SK-N-SH (cell line): ENCODE measurements around the gene ERBB2. TPM values are rescaled to one million over a fixed set of nuclear protein-coding genes. Genes with fewer than 3 reads are reported as not detected.
A peak's percentile ranks its signal among the peaks of the same experiment; 100 is the strongest.

Source experiments
- CTCF ChIA-PET: fragments of 300-600, 350-600 bp; formaldehyde crosslinking; extraction: SDS; loops from one replicate; lab custom pipeline; 2021; lab: Yijun Ruan, JAX
- POLR2A ChIA-PET: fragments of 350-600 bp; sonication (Branson Sonifier 250); formaldehyde crosslinking; extraction: SDS; loops from one replicate; lab custom pipeline; 2020; ENCODE audit warnings: antibody characterized with exemption, inconsistent platforms; lab: Yijun Ruan, JAX
- DNase-seq: peaks from one replicate; pipeline ENCODE4 v3.0.0; 2012
- H2AFZ ChIP-seq: fragments of 200-600 bp; sonication (generic); 2 replicates; pipeline ENCODE4 v1.8.1; 2016; ENCODE audit warnings: antibody characterized with exemption, mild to moderate bottlenecking, low read depth
- H3F3A ChIP-seq: fragments of 200-600 bp; sonication (generic); replicated peaks from 2 replicates; pipeline ENCODE3; 2016; ENCODE audit warnings: antibody characterized with exemption, mild to moderate bottlenecking; ENCODE audit not compliant: insufficient read depth
- H3K27ac ChIP-seq, 2 experiments: fragments of 200-500 bp in 1 of 2; fragments of 200-600 bp in 1 of 2; sonication (Bioruptor generic) in 1 of 2; sonication (generic), shearing (Covaris generic) in 1 of 2; 2 replicates each; pipeline versions ENCODE4 v1.5.1 to v1.6.1; 2014 to 2016; ENCODE audit warnings: low read depth in 2 of 2, inconsistent platforms in 1 of 2, low read length in 1 of 2, mild to moderate bottlenecking in 1 of 2, mixed read lengths in 1 of 2
- H3K27me3 ChIP-seq: fragments of 200-600 bp; sonication (generic), shearing (Covaris generic); 2 replicates; pipeline ENCODE4 v1.6.1; 2016; ENCODE audit warnings: mixed run types; ENCODE audit not compliant: insufficient read depth
- H3K36me3 ChIP-seq, 2 experiments: fragments of 200-500 bp in 1 of 2; fragments of 200-600 bp in 1 of 2; sonication (Bioruptor generic) in 1 of 2; sonication (generic) in 1 of 2; replicated peaks in 1 of 2; 2 replicates each; pipeline versions ENCODE3 to v1.5.1; 2014 to 2016; ENCODE audit warnings: low read length in 1 of 2, mild to moderate bottlenecking in 1 of 2; ENCODE audit not compliant: insufficient read depth in 2 of 2, control insufficient read depth in 1 of 2
- H3K4me1 ChIP-seq, 2 experiments: fragments of 200-500 bp in 1 of 2; fragments of 200-600 bp in 1 of 2; sonication (Bioruptor generic) in 1 of 2; sonication (generic), shearing (Covaris generic) in 1 of 2; 2 replicates each; pipeline versions ENCODE4 v1.5.1 to v1.6.1; 2014 to 2016; ENCODE audit warnings: low read depth in 1 of 2, low read length in 1 of 2, mixed run types in 1 of 2; ENCODE audit not compliant: insufficient read depth in 2 of 2, control insufficient read depth in 1 of 2
- H3K4me2 ChIP-seq: fragments of 200-600 bp; sonication (generic), shearing (Covaris generic); 2 replicates; pipeline ENCODE4 v1.6.1; 2017; ENCODE audit warnings: mixed run types
- H3K4me3 ChIP-seq, 2 experiments: fragments of 200-500 bp in 1 of 2; fragments of 200-600 bp in 1 of 2; sonication (Bioruptor generic) in 1 of 2; sonication (generic), shearing (Covaris generic) in 1 of 2; 2 replicates each; pipeline versions ENCODE4 v1.5.1 to v1.8.1; 2014 to 2016; ENCODE audit warnings: low read depth in 2 of 2, inconsistent platforms in 1 of 2, low read length in 1 of 2, mild to moderate bottlenecking in 1 of 2, mixed read lengths in 1 of 2, moderate library complexity in 1 of 2
- H3K79me2 ChIP-seq: fragments of 200-600 bp; sonication (generic); 2 replicates; pipeline ENCODE4 v1.8.1; 2017; ENCODE audit warnings: mild to moderate bottlenecking; ENCODE audit not compliant: insufficient read depth
- H3K9ac ChIP-seq: fragments of 200-600 bp; sonication (generic); 2 replicates; pipeline ENCODE4 v1.6.1; 2017; ENCODE audit warnings: mixed run types
- H3K9me2 ChIP-seq: fragments of 200-600 bp; sonication (generic); 2 replicates; pipeline ENCODE4 v1.6.1; 2017; ENCODE audit warnings: mixed run types
- H3K9me3 ChIP-seq: fragments of 200-600 bp; sonication (generic); 2 replicates; pipeline ENCODE4 v1.6.1; 2017; ENCODE audit warnings: mixed run types, mild to moderate bottlenecking, moderate library complexity
- H4K20me1 ChIP-seq: fragments of 200-600 bp; sonication (generic); 2 replicates; pipeline ENCODE4 v1.6.1; 2017; ENCODE audit warnings: mild to moderate bottlenecking, mixed run types; ENCODE audit not compliant: insufficient read depth
- EZH2phosphoT487 ChIP-seq: fragments of 200-600 bp; sonication (generic); IDR thresholded peaks from 2 replicates; pipeline ENCODE4 v1.6.1; 2017; ENCODE audit warnings: low read depth, mixed run types, mild to moderate bottlenecking, antibody characterized with exemption, moderate library complexity, borderline replicate concordance
- FOSL2 ChIP-seq: IDR thresholded peaks from 2 replicates; pipeline ENCODE4 v1.4.0; 2012; ENCODE audit warnings: low read depth, mild to moderate bottlenecking, moderate library complexity, borderline replicate concordance
- FOXM1 ChIP-seq: IDR thresholded peaks from 2 replicates; pipeline ENCODE4 v1.4.0; 2012; ENCODE audit warnings: low read depth, mild to moderate bottlenecking
- GABPA ChIP-seq: IDR thresholded peaks from 2 replicates; pipeline ENCODE4 v1.4.0; 2012; ENCODE audit warnings: low read depth, mild to moderate bottlenecking
- MEF2A ChIP-seq: IDR thresholded peaks from 2 replicates; pipeline ENCODE4 v1.4.0; 2012; ENCODE audit warnings: low read depth, borderline replicate concordance
- MXI1 ChIP-seq: IDR thresholded peaks from 2 replicates; pipeline ENCODE4 v1.6.1; 2012; ENCODE audit warnings: mild to moderate bottlenecking, low read depth, low read length, improper control_type of control experiment
- NRF1 ChIP-seq: IDR thresholded peaks from 2 replicates; pipeline ENCODE4 v1.6.1; 2012; ENCODE audit warnings: low read depth, mild to moderate bottlenecking, low read length
- POLR2AphosphoS5 ChIP-seq: IDR thresholded peaks from 2 replicates; pipeline ENCODE4 v1.6.1; 2012; ENCODE audit warnings: low read depth, low read length
- RAD21 ChIP-seq: IDR thresholded peaks from 2 replicates; pipeline ENCODE4 v1.6.1; 2012; ENCODE audit warnings: mild to moderate bottlenecking, low read length
- RCOR1 ChIP-seq: fragments of 150-350 bp; IDR thresholded peaks from 2 replicates; pipeline ENCODE4 v1.6.1; 2017; ENCODE audit warnings: antibody characterized with exemption, low read length
- SMC3 ChIP-seq: IDR thresholded peaks from 2 replicates; pipeline ENCODE4 v1.6.1; 2012; ENCODE audit warnings: low read depth, low read length, improper control_type of control experiment
- TCF12 ChIP-seq: IDR thresholded peaks from 2 replicates; pipeline ENCODE4 v1.4.0; 2012
- YY1 ChIP-seq: IDR thresholded peaks from 2 replicates; pipeline ENCODE4 v1.4.0; 2012; ENCODE audit warnings: low read depth, mild to moderate bottlenecking
- WGBS: methylation state at CpG from one replicate; pipeline ENCODE4 v1.1.6; 2017; ENCODE audit warnings: low lambda C conversion rate; 5-methylcytosine and 5-hydroxymethylcytosine counted together
- polyA plus RNA-seq, 3 experiments: library from polyadenylated mRNA; depleted of rRNA; stranded (reverse); fragments of >200 nt; gene quantifications; 2 replicates each; pipeline ENCODE4 v1.2.3, GENCODE V29; 2012
- TF ChIP-seq, protein P1 (sequence below): IDR thresholded peaks from 2 replicates; pipeline ENCODE4; 2012
- TF ChIP-seq, protein P2 (sequence below): fragments of 200-600 bp; sonication (generic); IDR thresholded peaks from 2 replicates; pipeline ENCODE4 v1.6.1; 2017; ENCODE audit warnings: antibody characterized with exemption, mild to moderate bottlenecking, moderate library complexity
- TF ChIP-seq, protein P3 (sequence below): fragments of 150-350 bp; IDR thresholded peaks from 2 replicates; pipeline ENCODE4 v1.6.1; 2016; ENCODE audit warnings: mild to moderate bottlenecking, low read depth, low read length

The ERBB2 gene
- polyA plus RNA-seq, 1 of the 3 experiments (the other 2 are of a cell fraction), result 1.9 TPM

DNA sequence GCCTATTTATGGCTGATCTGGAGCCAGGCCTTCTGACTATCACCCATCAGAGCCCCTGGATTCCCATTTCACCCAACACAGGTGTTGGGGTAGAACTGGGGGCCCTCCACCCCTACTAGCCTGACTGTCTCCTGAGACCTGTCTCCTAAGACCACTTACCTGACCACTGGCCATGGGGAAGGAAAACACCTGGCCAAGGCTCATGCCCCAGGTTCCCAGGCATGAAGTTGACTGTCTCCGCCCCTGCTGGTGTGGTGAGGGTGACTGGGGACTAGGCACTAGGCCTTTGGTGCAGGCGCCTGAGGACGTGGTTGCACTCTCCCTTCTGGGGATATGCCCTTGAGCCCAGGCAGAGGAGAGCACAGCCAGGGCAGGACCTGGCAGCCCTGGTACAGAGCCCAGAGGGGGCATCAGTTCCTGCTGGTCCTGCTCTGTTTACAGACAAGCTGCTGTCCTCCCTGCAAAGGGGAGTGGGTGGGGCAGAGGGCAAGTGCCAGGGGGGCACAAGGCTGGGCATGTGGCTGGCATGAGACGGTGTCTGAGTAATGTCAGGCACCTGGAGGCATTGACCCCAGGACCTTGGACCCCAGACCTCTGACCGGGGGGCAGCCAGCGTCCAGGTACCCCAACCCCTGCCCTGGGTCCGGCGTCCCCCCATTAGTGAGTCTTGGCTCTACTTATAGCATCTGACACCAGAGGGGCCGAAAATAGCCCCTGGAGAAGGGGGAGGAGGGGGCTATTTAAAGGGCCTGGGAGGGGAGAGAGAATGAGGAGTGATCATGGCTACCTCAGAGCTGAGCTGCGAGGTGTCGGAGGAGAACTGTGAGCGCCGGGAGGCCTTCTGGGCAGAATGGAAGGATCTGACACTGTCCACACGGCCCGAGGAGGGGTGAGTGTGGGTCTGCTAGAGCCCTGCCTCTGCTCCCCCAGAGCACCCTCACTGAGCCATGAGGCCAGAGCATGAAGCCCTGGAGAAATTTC is 35.0 kb upstream of the ERBB2 start, which contains the start of gene TCAP:
TCAP (plus strand) TSS at position 769 of the 981 bp plus-strand sequence; CDS start at position 780, 11 bp downstream.
- Histone ChIP-seq H3K4me2 (no peak within 1 kb of the TSS), H2AFZ (no peak within 1 kb of the TSS), H3K9ac (no peak within 1 kb of the TSS), H3K27me3 (no peaks in the 10 kb centered on the region), H3F3A (no peaks in the 10 kb centered on the region), H3K9me3 (no peaks in the 10 kb centered on the region), H3K9me2 (no peaks in the 10 kb centered on the region), H3K79me2 (no peaks in the 10 kb centered on the region), H3K4me3 (no peak within 1 kb of the TSS), H3K4me1 (peaks cover 0 to 10% of the 10 kb centered on the region in 2 experiments; a peak in 1 of 4 replicates), H3K27ac (no peak within 1 kb of the TSS)
- no peak for DNase-seq
- CTCF ChIA-PET, result interaction anchor here (1.4 to 15.8 kb wide), 8 partner anchors 7 to 66 kb away, joined by 3 to 279 read pairs (median 10); partner anchors contain the start of gene PPP1R1B
- 70% methylated on average over 14 of the region's 15 CpGs for WGBS
- TF ChIP-seq POLR2AphosphoS5 (peak; percentile 18; the same call in 1 of the 2 replicates), GABPA (no peak)
- TF ChIP-seq, all 33 proteins: peak for 1
- POLR2A ChIA-PET, result interaction anchor here (0.5 kb wide), 1 partner anchor 294 kb away, joined by 4 read pairs; no protein-coding TSS in a partner anchor
- Histone ChIP-seq H4K20me1 (no peaks in the 10 kb centered on the region), H3K36me3 (peaks cover 0 to 23% of the 10 kb centered on the region in 2 experiments)

DNA sequence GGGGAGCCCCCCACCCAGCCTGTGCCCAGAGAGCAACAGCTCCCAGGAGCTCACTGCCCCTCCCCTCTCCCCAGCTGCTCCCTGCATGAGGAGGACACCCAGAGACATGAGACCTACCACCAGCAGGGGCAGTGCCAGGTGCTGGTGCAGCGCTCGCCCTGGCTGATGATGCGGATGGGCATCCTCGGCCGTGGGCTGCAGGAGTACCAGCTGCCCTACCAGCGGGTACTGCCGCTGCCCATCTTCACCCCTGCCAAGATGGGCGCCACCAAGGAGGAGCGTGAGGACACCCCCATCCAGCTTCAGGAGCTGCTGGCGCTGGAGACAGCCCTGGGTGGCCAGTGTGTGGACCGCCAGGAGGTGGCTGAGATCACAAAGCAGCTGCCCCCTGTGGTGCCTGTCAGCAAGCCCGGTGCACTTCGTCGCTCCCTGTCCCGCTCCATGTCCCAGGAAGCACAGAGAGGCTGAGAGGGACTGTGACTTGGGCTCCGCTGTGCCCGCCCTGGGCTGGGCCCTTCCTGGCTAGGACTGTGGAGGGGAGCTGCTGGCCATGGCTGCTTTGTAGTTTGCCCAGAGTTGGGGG is 34.1 kb upstream of the ERBB2 start:
- H2AFZ ChIP-seq, result no peak overlapping the region
- no peak overlapping the region for H3K27ac ChIP-seq
- POLR2A ChIA-PET, result interaction anchor here (1.2 kb wide), 1 partner anchor 22 kb away, joined by 3 read pairs; the partner anchor contains the start of gene PGAP3
- no peaks in the 10 kb centered on the region for H3K27me3 ChIP-seq
- 92% methylated on average over 4 of the region's 17 CpGs for WGBS
- CTCF ChIA-PET, result interaction anchor here (0.7 to 15.8 kb wide), 10 partner anchors 8 to 64 kb away, joined by 3 to 279 read pairs (median 6); partner anchors contain the start of genes MIEN1 and PPP1R1B
- H4K20me1 ChIP-seq, result no peaks in the 10 kb centered on the region
- H3K79me2 ChIP-seq, result no peaks in the 10 kb centered on the region
- H3K4me1 ChIP-seq, result peaks cover 0 to 10% of the 10 kb centered on the region in 2 experiments; a peak in 1 of 4 replicates
- no peak overlapping the region for H3K4me2 ChIP-seq
- DNase-seq, result peak; percentile 77
- TF ChIP-seq FOSL2, result no peak
- TF ChIP-seq YY1, result no peak
- TF ChIP-seq RAD21, result no peak
- no peak for TF ChIP-seq FOXM1
- no peak for TF ChIP-seq EZH2phosphoT487
- TF ChIP-seq, protein P1, sequence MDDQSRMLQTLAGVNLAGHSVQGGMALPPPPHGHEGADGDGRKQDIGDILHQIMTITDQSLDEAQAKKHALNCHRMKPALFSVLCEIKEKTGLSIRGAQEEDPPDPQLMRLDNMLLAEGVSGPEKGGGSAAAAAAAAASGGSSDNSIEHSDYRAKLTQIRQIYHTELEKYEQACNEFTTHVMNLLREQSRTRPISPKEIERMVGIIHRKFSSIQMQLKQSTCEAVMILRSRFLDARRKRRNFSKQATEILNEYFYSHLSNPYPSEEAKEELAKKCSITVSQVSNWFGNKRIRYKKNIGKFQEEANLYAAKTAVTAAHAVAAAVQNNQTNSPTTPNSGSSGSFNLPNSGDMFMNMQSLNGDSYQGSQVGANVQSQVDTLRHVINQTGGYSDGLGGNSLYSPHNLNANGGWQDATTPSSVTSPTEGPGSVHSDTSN, result no peak
- TF ChIP-seq, protein P2, sequence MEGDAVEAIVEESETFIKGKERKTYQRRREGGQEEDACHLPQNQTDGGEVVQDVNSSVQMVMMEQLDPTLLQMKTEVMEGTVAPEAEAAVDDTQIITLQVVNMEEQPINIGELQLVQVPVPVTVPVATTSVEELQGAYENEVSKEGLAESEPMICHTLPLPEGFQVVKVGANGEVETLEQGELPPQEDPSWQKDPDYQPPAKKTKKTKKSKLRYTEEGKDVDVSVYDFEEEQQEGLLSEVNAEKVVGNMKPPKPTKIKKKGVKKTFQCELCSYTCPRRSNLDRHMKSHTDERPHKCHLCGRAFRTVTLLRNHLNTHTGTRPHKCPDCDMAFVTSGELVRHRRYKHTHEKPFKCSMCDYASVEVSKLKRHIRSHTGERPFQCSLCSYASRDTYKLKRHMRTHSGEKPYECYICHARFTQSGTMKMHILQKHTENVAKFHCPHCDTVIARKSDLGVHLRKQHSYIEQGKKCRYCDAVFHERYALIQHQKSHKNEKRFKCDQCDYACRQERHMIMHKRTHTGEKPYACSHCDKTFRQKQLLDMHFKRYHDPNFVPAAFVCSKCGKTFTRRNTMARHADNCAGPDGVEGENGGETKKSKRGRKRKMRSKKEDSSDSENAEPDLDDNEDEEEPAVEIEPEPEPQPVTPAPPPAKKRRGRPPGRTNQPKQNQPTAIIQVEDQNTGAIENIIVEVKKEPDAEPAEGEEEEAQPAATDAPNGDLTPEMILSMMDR, result no peak; the same call in 1 of the 2 replicates
- TF ChIP-seq, protein P3, sequence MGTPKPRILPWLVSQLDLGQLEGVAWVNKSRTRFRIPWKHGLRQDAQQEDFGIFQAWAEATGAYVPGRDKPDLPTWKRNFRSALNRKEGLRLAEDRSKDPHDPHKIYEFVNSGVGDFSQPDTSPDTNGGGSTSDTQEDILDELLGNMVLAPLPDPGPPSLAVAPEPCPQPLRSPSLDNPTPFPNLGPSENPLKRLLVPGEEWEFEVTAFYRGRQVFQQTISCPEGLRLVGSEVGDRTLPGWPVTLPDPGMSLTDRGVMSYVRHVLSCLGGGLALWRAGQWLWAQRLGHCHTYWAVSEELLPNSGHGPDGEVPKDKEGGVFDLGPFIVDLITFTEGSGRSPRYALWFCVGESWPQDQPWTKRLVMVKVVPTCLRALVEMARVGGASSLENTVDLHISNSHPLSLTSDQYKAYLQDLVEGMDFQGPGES, result no peak
- TF ChIP-seq TCF12, result no peak
- TF ChIP-seq MEF2A, result no peak
- TF ChIP-seq SMC3, result no peak
- TF ChIP-seq RCOR1, result no peak
- TF ChIP-seq GABPA, result no peak
- no peak for TF ChIP-seq NRF1
- TF ChIP-seq MXI1, result no peak
- no peak overlapping the region for H3K9ac ChIP-seq
- H3K9me2 ChIP-seq, result no peaks in the 10 kb centered on the region
- no peak overlapping the region for H3K4me3 ChIP-seq
- no peaks in the 10 kb centered on the region for H3F3A ChIP-seq
- peaks cover 0 to 14% of the 10 kb centered on the region in 2 experiments for H3K36me3 ChIP-seq
- no peaks in the 10 kb centered on the region for H3K9me3 ChIP-seq
